ENCODE measurements around the gene SLC22A24.

The SLC22A24 gene

GRCh38 chr11:63144121-63144520 lies at the start of gene SLC22A24:
TSS of gene SLC22A24 (minus strand) at chr11:63144221. CDS start at chr11:63143779, 442 bp downstream.
- TF ChIP-seq CTCF (IDR thresholded peaks at IDR 0.05; ENCODE audit: low read depth, low read length, missing control alignments): no peak
- no peak for DNase-seq (ENCODE audit: low read depth)
- H3K4me3 ChIP-seq (ENCODE audit: low read depth, low read length): no peak within 1 kb of the TSS

- no peak for TF ChIP-seq CTCF (IDR thresholded peaks at IDR 0.05; ENCODE audit: low read depth, low read length, missing control alignments)
- no peak overlapping the region for H3K4me3 ChIP-seq (ENCODE audit: low read depth, low read length)
- no peak for DNase-seq (ENCODE audit: low read depth)
Observed at GRCh38 chr11:63180536-63180935, 36.5 kb upstream of the SLC22A24 start.

GRCh38 chr11:63179432-63180041 lies 35.5 kb upstream of the SLC22A24 start:
- no peak for DNase-seq (ENCODE audit: low read depth)
- H3K4me3 ChIP-seq (ENCODE audit: low read depth, low read length): no peak overlapping the region
- no peak for TF ChIP-seq CTCF (IDR thresholded peaks at IDR 0.05; ENCODE audit: low read depth, low read length, missing control alignments)

- DNase-seq (ENCODE audit: low read depth): no peak
Observed at GRCh38 chr11:63177872-63178271, 33.9 kb upstream of the SLC22A24 start.

GRCh38 chr11:63165706-63166310 lies 21.8 kb upstream of the SLC22A24 start:
- no peak for DNase-seq (ENCODE audit: low read depth)
- no peak for TF ChIP-seq CTCF (IDR thresholded peaks at IDR 0.05; ENCODE audit: low read depth, low read length, missing control alignments)
- no peak overlapping the region for H3K4me3 ChIP-seq (ENCODE audit: low read depth, low read length)

More at GRCh38 chr11:63177872-63178271, 33.9 kb upstream of the SLC22A24 start:
- no peak overlapping the region for H3K4me3 ChIP-seq (ENCODE audit: low read depth, low read length)
- no peak for TF ChIP-seq CTCF (IDR thresholded peaks at IDR 0.05; ENCODE audit: low read depth, low read length, missing control alignments)

GRCh38 chr11:63155794-63156193 lies 11.8 kb upstream of the SLC22A24 start:
- DNase-seq (ENCODE audit: low read depth): no peak
- TF ChIP-seq CTCF (IDR thresholded peaks at IDR 0.05; ENCODE audit: low read depth, low read length, missing control alignments): no peak
- H3K4me3 ChIP-seq (ENCODE audit: low read depth, low read length): no peak overlapping the region

GRCh38 chr11:63146581-63146980 lies 2.6 kb upstream of the SLC22A24 start:
- H3K4me3 ChIP-seq (ENCODE audit: low read depth, low read length): no peak overlapping the region
- no peak for TF ChIP-seq CTCF (IDR thresholded peaks at IDR 0.05; ENCODE audit: low read depth, low read length, missing control alignments)
- no peak for DNase-seq (ENCODE audit: low read depth)

Measured in GM12864 (cell line).